GM20431 (cell line): Measurements from ENCODE around the gene FAM53C.
"Not testable (repeated sequence)": the region's sequence is repeated elsewhere in the genome, so short reads cannot be mapped to it uniquely, and the experiment has no call there.

Experiments used
- in situ Hi-C: fragments of 300-500 bp; cut with MseI, MboI; formaldehyde crosslinking; loops from one replicate; pipeline ENCODE4 v1.15.0; 2020; ENCODE audit warnings: low sequenced_read_pairs; ENCODE audit not compliant: unreplicated experiment

FAM53C gene

DNA sequence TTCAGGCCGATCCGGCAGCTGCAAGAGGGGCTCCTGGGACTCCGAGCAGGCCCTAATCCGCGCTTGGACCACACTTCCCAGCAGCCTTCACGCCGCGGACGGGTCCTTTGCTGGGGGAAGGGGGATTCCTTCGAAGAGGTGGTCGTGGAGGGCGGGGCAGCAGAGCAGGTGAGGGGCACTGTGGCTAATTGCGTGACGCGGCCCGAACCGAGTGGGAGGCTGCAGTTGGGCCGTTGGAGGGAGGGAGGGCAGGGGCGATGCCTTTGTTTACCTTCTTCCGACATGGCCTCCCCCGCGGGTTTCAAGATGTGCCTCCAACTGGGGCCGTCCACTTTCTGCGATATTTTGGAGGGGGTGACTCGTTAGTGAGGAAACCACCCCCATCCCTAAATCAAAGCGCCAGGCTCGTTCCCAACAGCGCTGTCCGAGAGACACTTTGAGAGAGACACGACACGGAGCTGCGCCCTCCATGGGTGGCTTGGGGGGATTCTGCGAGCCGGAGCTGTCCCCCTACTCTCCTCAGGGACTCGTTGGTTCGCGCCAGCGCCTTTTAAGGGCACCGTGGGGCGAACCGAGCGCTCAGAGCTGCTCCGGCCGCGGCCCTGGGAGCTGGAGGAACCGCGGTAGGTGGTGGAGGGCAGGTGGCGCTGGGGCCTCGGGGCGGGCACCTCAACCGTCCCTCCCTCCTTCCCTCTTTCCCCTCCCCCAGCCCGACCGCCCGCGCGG lies at the start of gene FAM53C:
Gene FAM53C, plus strand, starts transcription at position 582 of the 726 bp plus-strand sequence. CDS start 3,070 bp downstream, outside the sequence.
- in situ Hi-C loops = no loop called here

DNA sequence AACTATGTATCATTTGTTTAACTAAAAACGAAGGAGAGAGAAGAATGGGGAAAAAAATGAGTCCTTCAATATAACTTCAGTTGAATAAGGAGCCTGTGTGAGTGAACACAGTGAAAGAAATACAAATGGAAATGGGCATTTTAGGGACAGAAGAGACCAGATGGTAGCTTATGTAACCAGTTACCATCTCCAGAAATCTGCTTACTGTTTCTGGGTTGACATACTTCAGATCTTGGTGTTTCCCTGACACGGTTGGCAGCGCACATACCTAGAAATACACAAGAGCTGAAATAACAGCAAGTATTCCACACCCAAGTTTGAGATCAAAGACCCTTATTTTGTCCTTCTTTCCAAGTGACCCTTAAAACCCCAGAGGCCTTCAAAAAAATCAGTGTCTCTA lies 48.8 kb upstream of the FAM53C start:
- in situ Hi-C loops = no loop called here

DNA sequence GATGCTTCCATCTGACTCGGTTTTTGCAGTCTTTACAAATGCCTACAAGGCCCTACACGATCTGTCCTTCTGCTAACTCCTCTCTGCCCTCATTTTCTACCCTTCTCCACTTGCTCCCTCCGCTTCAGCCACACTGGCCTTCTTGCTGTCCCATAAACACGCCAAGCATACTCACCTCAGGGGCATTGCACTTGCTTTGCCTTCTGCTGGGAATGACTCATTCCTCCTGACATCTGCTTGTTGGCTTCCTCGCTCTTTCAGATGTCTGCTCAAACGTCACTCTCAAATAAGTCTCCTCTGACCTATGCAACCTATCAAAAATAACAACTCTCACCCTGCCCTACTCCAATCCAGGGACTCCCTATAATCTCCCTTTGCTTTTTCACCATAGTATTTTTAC lies 34.7 kb upstream of the FAM53C start:
- in situ Hi-C loops = no loop called here

DNA sequence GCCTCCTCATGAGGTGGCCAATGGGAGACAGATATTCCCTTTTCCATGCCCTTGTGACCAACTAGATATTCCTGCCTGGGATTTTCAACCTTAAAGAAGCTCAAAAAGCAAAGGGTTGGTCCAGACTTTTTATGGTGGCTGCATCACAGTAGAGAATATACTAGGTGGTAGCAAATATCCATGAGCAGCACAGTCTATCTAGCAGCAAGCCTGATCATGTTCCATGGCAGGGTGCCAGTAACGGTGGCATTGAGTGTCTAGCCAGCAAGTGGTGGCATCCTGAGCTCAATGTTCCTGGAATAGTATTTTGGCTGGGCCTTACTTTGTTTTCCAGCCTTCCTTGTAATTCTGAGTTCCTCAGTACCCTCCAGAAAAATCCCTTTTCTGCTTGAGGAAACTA lies 32.3 kb upstream of the FAM53C start:
- in situ Hi-C loops = no loop called here

DNA sequence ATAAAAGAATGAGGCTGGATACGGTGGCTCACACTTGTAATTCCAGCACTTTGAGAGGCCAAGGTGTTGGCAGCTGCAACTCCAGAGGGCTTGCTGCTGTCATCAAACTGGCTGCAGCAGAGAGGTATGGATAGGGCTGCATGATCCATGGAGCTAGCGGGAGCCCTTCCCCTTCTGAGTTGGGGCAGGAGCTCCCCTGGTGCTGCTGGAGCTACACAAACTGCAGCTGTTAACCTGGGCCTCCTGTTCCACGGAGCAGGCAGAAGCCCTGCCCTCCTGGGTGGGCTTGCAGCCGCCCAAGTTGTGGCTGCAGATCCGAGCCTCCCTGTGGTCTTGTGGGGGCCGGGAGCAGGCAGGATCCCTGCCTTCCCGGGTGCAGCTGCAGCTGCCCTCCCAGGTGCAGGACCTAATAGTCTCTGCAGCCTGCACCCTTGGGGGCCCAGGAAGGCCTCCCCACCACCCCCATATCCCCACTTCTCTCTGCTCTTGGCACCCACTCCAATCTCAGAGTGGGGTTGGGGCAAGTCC lies 22.3 kb upstream of the FAM53C start:
- in situ Hi-C loops = no loop called here

DNA sequence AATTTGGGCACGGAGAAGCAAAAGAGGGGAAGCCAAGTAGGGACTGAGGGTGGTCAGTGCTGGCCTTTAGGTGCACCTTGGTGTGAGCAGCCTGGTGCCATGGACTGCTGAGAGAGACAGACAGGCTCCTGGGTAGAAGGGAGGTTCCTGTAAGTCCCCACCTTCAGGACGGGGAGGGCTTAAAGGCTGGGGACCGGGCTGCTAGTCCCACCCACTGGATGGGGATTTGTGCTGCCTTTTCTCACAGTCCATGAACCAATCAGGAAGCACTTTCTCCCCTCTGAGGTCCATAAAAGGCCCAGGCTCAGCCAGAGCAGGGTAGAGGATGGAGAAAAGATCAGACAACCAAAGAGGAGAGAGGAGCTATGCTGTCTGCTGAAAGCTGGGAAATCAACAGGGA lies 21.7 kb upstream of the FAM53C start:
- in situ Hi-C loops = no loop called here

DNA sequence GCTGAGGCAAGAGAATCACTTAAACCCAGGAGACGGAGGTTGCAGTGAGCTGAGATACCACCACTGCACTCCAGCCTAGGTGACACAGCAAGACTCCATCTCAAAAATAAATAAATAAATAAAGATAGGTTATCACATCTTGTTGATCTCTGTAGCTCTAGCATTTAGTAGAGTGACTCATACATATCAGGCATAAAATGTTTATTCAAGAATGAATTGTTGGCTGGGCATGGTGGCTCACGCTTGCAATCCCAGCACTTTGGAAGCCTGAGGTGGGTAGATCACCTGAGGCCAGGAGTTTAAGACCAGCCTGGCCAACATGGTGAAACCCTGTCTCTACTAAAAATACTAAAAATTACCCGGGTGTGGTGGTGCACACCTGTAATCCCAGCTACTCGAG lies 19.9 kb upstream of the FAM53C start:
- in situ Hi-C loops = not testable (repeated sequence)

DNA sequence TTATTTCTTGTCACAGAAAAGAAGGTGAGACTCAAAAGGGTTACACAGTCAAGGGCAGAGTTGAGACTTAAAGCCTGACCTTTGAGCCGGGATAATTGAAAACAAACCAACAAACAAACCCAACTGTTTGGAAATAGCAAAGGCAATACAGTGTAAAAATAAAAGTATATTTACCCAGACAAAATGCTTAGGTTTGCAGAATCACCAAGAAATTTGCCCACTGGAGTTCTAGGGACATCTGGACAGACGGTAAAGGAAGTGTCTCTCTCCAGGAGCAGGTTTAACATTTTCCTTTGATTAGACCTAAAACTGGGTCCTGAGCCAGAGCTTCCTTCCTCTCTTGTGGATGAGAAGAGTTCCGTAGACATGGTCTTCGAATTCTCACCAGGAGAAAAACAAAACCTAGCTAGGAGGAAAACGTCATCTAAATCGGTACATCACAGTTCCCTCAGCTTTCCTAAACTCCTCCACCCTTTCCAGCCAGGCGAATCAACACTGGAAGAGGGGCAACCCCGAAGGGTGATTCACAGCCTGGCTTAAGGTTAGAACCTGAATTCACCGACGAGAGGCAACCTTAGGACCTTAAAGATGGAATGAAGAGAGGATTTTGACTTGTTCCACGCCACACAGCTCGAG lies 7.1 kb upstream of the FAM53C start:
- in situ Hi-C loops = no loop called here

DNA sequence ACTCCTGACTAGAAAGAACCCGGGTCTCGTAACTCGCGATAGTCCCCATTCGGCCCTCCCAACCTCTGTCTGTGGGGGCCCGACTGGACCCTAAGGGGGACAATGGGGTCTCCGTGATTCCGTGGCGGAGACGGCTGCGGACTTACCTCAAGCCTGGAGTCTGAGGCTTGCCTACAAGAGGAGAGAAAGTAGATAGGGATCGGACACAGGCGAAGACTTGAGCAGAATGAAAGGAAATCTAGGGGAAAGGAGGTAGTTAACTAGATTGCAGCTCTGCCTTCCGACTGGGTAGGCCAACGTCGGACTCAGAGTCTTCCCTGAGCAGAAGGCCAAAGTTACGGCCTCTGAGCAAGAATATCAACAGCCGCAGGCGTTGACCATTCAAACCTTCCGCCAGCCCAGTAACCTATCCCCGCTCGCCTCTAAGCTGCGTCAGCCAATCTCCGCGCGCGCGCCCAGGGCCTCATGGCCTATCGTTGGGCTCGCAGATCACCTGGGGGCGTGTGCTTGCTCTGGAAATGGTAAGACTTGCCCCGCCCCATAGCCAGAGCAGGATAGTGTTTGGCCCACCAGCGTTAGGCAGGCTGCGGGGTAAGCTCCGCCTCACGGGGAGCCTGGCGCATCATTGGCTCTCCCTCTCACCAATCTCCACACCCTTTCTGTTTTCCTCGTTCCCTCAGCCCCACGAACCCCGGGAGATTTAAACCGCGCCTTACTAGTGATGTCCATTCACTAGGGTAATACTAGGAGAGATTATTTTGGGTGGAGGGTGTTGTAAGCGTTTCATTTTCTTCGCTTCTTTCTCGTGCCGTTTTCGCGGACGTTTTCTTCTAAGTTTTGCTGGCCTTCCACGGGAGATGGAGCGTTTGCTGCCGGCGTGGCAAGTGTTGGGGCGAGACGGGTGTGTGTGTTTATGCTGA lies 6.4 kb upstream of the FAM53C start, which contains the start of gene CDC25C:
Gene CDC25C, minus strand, starts transcription at position 356 of the 920 bp plus-strand sequence. CDS start 624 bp downstream, outside the sequence.
- in situ Hi-C loops = no loop called here

DNA sequence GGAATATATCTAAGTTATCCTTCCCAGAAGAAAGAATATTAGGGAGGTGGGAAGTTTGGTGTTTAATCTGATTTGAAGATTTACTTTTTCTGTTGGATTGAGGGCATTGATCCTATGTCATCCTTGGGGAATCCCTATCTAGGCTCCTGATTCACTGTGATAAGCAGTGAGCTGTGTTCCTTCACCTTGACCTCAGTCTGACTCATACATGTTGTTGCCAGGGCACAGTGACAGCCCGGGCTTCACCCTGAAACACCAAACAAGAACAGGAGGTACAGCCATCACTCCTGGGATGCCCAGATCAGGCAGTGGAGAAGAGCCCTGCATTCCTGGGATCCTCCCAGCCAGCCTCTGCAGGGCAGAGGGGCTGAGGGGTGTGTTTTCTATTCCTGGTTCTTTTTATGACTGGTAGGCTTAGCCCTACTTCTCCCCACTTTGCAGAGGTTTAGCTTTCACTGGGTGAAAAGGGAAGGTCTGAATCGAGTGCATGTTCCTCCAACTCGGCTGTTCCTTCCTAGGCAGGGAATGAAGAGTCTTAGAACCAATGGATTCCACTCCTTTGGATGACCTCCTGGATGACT lies 3.1 kb upstream of the FAM53C start:
- in situ Hi-C loops = no loop called here

DNA sequence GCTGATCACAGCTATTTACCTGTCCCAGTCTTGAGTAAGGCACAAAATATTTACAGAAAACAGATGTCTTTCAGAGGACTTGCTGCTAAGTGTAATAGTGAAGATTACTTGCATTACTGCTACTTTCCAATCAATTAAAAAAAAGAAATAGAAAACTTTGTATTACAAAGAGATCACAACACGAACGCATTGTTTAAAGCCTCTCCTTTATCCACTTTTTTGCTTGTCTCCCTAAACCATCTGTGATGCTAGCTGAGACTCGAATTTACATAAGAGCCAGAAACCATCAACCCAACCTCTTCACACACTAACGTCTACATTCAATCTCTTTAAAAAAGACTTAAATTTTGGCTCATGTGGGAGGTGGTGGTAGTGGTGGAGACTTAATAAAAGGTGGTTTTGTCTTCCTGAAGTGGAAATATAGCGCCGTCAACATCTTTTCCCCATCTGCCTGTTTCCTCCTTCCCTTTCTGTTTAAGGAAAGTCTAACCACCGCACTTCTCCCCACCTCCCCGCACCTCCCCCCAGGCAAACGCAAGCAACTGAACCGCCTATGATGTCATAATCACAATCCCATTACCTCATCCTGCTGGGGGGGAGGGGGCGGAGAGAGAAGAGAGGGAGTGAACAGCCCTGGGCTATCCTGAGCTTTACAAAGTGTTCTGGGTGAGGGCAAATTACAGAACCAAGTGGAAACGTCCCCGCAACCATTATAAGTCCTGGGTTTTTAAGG lies 948 bp upstream of the FAM53C start:
- in situ Hi-C loops = no loop called here

DNA sequence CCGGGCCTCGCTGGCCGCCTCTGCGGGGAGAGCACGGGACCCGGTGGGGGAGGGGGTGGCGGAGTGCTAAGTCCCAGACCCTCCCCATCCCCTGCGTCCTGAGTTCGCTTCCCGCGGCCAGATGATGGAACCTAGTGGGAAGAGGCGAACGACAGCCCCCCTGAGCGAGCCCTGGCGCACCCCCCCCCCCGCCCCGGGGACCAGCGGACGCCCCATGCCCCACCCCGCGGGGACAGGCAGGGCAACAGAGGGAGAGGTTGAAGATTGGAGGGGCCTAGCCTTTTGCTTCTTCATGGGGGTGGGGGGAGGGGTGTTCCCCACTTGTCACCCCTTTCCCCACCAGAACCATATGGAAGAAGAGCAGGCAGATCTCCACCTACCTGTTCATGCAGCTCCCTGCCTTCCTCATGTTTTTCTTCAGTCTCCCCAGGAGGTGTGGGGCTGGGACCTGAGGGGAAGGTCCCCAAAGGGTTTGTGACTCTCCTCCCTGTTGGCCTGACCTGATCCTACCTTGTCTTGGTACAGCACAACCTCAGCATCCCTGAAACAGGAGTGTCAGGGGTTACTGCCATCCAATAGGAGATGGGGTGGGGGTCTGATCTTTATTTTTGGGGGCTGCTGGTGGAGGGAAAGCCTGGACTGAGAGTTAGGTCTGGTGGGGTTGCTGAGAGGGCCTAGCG lies 485 bp downstream of the FAM53C start:
- in situ Hi-C loops = no loop called here

DNA sequence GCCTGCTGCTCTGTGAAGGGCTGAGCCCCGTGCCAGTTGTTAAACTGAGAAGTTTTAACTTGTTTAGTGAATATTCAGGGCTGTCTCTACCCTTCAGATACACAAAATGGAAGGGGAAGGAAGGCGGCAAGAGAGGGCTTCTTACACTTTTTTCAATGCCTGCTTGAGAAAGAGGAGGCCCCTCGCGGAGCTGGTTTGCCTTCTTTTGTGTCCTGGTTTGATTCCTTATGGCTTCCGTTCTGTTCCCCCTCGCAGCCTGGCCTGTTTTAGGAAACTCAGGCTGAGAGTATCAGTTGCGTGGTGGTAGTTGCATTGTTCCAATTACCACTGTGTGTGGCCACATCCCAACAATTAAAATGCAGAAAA lies 1.0 kb downstream of the FAM53C start:
- in situ Hi-C loops = no loop called here

DNA sequence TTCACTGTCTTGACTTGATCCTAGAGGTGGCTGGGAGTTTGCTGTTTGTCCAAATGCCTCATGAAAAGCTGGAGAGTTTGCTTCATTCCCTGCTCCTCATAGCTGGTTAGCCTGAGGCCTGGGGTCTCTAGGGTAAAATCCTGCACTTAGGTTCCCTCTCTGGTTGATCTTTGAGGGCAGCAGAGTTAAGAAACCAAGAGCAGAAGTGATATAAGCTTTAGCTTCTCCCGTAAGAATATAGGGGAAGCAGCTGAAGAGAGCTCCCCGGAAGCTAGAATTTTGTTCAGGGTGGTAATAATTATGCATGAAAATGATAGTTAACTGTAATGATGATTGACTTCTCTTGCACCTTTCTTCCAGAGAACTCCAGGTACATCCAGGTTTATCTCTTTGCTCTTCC lies 1.4 kb downstream of the FAM53C start:
- in situ Hi-C loops = no loop called here

DNA sequence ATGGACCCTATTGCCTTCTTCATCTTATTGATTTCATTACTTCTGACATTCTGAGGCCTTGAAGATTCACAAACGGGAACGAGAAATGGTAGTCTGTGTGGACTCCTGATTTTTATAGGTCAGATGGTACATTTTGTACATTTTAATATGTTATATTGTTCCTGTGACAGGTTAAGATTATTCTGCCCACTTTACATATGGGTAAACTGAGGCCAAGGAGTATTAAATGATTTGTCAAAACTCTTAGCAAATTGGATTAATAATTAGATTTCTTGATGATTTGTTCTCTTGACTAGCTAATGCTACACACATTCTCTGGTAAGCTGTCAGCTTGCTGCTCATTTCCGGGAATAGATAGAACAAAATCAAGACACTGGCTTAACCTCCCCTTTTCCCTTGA lies 1.9 kb downstream of the FAM53C start:
- in situ Hi-C loops = no loop called here

DNA sequence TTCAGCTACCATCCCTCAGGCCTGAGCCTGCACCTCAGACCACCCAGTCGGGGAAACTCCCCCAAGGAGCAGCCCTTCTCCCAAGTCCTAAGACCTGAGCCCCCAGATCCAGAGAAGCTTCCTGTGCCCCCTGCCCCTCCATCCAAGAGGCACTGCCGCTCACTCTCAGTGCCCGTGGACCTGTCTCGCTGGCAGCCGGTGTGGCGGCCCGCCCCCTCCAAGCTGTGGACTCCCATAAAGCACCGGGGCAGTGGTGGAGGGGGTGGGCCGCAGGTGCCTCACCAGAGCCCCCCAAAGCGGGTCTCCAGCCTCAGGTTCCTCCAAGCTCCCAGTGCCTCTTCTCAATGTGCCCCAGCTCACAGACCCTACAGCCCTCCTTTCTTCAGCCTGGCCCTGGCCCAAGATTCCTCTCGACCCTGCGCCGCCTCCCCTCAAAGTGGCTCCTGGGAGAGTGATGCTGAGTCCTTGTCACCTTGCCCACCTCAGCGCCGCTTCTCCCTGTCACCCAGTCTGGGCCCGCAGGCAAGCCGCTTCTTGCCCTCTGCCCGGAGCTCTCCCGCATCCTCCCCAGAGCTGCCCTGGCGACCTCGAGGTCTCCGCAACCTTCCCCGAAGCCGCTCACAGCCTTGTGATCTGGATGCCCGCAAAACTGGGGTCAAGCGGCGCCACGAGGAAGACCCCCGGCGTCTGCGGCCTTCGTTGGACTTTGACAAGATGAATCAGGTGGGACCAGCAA lies 7.0 kb downstream of the FAM53C start:
- in situ Hi-C loops = no loop called here

DNA sequence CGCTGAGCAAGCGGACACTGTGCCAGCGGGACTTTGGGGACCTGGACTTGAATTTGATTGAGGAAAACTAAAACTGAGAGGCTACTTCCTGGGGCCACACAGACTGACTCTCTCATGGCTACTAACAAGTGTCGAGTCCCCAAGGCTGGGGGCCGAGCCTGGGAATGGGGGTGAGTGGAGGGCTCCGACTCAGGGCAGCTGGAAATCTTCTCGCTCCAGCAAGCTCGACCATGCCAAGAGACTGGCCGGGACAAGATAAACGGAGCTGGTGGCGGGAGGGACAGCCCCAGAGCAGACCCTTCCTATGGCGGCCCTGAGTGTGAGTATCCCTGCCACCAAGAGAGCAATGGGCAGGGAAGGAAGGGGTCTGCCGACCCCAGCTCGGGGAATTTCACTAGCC lies 8.8 kb downstream of the FAM53C start:
- in situ Hi-C loops = no loop called here

DNA sequence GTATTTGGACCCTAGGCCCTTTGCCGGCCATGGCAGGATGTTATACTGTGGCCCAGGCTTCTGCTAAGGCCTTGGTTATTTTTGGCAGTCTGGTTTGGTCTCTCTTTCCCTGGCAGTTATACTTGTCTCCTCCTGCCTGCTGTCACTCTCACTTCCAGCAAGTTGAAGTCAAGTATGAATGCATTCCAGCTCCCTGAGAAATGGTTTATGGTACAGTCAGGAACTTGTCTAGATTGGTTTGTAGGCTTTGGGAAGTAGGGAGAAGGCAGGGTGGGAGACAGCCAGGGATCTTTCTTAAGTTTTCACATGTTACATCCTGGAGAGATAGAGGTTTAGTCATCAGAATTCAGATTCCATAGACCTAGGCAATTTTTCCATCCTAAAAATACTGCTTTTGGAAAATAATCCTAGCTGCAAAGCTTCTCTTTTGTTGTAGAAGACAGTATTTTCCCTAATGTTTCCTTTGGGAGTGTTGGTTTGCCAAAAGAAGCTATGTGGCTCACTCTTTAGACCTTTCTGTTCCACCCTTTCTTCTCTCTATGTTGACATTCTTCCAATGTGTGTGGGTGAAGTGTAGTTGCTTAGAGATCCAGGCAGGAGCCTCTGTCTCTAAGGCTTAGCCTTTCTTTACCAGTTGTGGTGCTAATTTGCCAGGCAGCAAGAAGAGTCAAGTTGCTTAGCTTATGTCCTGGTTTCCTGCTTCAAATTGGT lies 11.9 kb downstream of the FAM53C start:
- in situ Hi-C loops = no loop called here
